GM04504 (cell line): Measurements from ENCODE around the gene CEP70.
"Not testable (repeated sequence)": the region's sequence is repeated elsewhere in the genome, so short reads cannot be mapped to it uniquely, and the experiment has no call there.

Experiments used
- DNase-seq: peaks from one replicate; pipeline ENCODE4 v3.0.0-alpha.2; 2012; ENCODE audit warnings: low read depth

The CEP70 gene

GRCh38 chr3:138509586-138509985 lies 84.5 kb downstream of the CEP70 start:
- no peak for DNase-seq

- DNase-seq = no peak
Observed at GRCh38 chr3:138507524-138507923, 86.5 kb downstream of the CEP70 start.

GRCh38 chr3:138498991-138499390 lies 95.1 kb downstream of the CEP70 start:
- no peak for DNase-seq

GRCh38 chr3:138497851-138498250 lies 96.2 kb downstream of the CEP70 start:
- DNase-seq = no peak

- DNase-seq = no peak
Observed at GRCh38 chr3:138497021-138497420, 97.0 kb downstream of the CEP70 start.

GRCh38 chr3:138496436-138496835 lies 97.6 kb downstream of the CEP70 start:
- no peak for DNase-seq

- DNase-seq = not testable (repeated sequence)
Observed at GRCh38 chr3:138495638-138496037, 98.4 kb downstream of the CEP70 start.

GRCh38 chr3:138494607-138494929 lies 99.5 kb downstream of the CEP70 start:
- DNase-seq = no peak

- peak; percentile 73 for DNase-seq
Observed at GRCh38 chr3:138493804-138494606, 100.1 kb downstream of the CEP70 start.

GRCh38 chr3:138492980-138493675 lies 100.9 kb downstream of the CEP70 start:
- no peak for DNase-seq

- no peak for DNase-seq
Observed at GRCh38 chr3:138491971-138492370, 102.1 kb downstream of the CEP70 start.

- DNase-seq = not testable (repeated sequence)
Observed at GRCh38 chr3:138486580-138486979, 107.5 kb downstream of the CEP70 start.

- DNase-seq = not testable (repeated sequence)
Observed at GRCh38 chr3:138484672-138485071, 109.4 kb downstream of the CEP70 start.

GRCh38 chr3:138479438-138479863 lies 114.6 kb downstream of the CEP70 start:
- no peak for DNase-seq

- DNase-seq = no peak
Observed at GRCh38 chr3:138477801-138478200, 116.3 kb downstream of the CEP70 start.

- DNase-seq = no peak
Observed at GRCh38 chr3:138477120-138477519, 116.9 kb downstream of the CEP70 start.

- no peak for DNase-seq
Observed at GRCh38 chr3:138476526-138476925, 117.5 kb downstream of the CEP70 start.

GRCh38 chr3:138474163-138474562 lies 119.9 kb downstream of the CEP70 start:
- DNase-seq = no peak

GRCh38 chr3:138473391-138473790 lies 120.7 kb downstream of the CEP70 start:
- DNase-seq = no peak

GRCh38 chr3:138472141-138472825 lies 121.8 kb downstream of the CEP70 start:
- DNase-seq = no peak

- no peak for DNase-seq
Observed at GRCh38 chr3:138471481-138471880, 122.6 kb downstream of the CEP70 start.

- DNase-seq = no peak
Observed at GRCh38 chr3:138470687-138471086, 123.4 kb downstream of the CEP70 start.

- no peak for DNase-seq
Observed at GRCh38 chr3:138469874-138470273, 124.2 kb downstream of the CEP70 start.
